Posterior vena cava (tissue), 2 donors: ENCODE results near the gene SPRED1. TPM values are rescaled to one million over a fixed set of nuclear protein-coding genes. Genes with fewer than 3 reads are reported as not detected.
"Not testable (repeated sequence)": the region's sequence is repeated elsewhere in the genome, so short reads cannot be mapped to it uniquely, and the experiment has no call there.

Source experiments
- DNase-seq: peaks from one replicate; pipeline ENCODE4 v3.0.0-alpha.2; 2020; ENCODE audit warnings: low spot score
- intact Hi-C, 2 donors: fragments of 100-400 bp; cut with DNase I; formaldehyde crosslinking; loops; one replicate each; pipeline versions ENCODE4 v1.14.1 to v1.14.2; 2022 to 2023
- total RNA-seq, 2 donors: library from RNA; stranded (reverse); fragmentation: NEBNext Ultra II Directional; extraction: Animal tissue kit (Norgen Biotek cat#: 25700); gene quantifications; one replicate each; pipeline ENCODE4 v1.2.1, GENCODE V29; 2021
- donor health status: DM: yes; HTN: yes; CAD: no.
- donor health status: DM: yes; HTN: yes; CAD: no.

SPRED1 gene
- total RNA-seq, 2 donors from 2014 or later = 30.8 to 35.1 TPM

DNA sequence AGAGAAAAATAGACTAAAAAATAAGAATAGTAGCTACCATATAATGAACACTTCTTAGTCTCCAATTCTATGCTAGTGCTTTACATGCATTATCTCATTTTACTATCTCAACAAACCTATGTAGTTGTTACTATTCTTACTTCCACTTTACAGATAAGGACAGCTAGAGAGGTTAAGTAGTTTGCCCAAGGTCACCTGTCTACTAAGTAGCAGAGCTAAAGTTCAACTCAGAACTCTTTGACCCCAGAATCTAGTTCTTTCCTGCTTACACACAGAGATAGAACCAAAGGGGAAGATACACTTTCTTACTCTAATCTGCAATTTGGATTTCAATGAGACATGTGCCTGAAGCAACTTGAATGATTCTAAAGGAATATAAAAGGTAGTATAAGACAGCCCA lies 24.7 kb upstream of the SPRED1 start:
- DNase-seq = no peak
- intact Hi-C loops = no loop called here

DNA sequence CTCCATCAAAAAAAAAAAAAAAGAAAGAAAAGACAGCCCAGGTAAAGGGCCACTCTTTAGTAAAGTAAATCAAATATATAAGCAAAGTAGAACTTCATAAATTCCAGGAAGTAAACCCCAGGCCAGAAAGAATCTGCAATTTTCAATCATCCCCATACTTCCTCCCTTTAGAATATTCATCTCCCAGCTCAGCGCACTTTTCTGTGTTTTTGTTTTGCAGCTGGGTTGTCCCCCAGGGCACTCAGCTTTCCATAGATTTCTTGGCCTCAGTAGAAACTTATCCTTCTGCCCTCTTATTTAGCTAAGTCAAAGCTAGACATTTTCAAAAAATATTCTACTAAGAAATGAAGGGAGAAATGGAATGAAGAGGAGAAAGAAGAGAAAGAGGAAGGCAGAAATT lies 24.0 kb upstream of the SPRED1 start:
- no peak for DNase-seq
- intact Hi-C loops = no loop called here

DNA sequence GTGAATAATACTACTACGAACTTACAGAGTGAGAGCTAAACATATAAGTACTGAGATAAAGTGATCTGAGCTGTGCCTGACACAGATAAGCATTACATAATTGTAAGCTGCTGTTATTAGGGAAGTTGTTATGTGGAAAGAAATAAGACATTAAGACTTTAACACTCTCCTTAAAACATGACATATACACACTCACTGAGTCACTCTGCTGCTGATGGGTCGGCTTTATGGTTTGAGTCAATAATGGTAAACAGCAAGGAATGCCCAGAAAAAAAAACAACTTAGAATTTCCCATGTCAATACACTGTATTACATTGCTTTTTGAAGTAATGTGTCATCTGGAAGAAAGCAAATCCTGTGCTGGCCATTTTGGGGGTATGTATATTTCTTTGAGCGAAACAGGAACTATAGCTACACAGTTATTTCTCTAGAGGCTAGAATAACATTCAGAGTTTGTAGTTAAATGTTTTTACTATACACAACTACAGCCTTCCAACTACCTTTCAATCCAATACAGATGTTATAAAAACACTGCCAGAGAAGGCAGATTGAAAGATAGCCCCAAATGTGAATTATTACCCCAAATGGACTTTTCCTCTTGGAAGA lies 22.8 kb upstream of the SPRED1 start:
- intact Hi-C loops = no loop called here
- DNase-seq = no peak

DNA sequence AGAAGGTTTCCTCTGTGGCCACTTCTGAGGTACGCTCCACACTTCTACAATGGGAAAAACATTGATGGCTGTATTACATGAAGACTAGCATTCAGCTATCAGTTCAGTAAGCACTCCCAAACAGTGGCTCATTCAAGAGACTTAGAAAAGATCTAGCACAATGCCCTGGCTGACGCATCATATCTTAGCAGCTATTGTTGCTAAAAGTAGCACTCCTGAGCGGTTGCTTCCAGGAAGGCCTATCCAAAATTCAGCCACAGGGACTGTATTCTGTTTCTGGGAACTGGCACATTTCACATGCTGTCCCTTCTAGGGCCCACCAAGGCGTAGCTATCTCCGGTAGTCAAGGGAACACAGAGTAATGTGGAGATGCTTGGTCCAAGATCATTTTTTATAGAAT lies 21.2 kb upstream of the SPRED1 start:
- DNase-seq = no peak

DNA sequence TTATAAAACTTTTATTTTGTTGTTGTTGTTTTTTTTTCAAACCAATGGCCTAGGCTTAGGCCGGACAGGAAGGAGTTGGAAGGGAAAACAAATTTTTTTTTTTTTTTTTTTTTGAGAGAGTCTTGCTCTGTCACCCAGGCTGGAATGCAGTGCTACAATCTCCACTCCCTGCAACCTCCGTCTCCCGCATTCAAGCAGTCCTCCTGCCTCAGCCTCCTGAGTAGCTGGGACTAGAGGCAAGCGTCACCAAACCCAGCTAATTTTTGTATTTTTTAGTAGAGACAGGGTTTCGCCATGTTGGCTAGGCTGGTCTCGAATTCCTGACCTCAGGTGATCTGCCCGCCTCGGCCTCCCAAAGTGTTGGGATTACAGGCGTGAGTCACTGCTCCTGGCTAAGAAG lies 15.6 kb upstream of the SPRED1 start:
- DNase-seq, intact Hi-C loops: not testable (repeated sequence)

More for the DNA sequence above, 21.2 kb upstream of the SPRED1 start:
- intact Hi-C loops = no loop called here

DNA sequence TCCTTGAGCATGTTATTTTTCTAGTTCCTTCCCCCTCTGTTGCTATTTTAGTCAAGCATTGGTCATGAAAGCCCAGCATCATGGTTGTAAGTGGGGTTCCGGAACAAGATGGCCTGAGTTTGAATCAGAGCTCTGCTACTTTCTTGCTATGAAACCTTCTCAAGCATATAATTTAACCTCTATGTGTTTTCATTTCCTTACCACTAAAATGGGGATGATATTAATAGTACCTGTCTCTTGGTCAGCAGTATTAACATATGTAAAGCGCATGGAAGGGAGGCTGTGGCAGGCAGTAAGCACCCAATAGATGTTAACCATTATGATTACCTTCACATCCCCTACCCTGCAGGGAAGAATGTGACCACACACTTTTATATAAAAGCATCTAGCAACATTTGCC lies 14.3 kb upstream of the SPRED1 start:
- no peak for DNase-seq
- intact Hi-C loops = no loop called here

DNA sequence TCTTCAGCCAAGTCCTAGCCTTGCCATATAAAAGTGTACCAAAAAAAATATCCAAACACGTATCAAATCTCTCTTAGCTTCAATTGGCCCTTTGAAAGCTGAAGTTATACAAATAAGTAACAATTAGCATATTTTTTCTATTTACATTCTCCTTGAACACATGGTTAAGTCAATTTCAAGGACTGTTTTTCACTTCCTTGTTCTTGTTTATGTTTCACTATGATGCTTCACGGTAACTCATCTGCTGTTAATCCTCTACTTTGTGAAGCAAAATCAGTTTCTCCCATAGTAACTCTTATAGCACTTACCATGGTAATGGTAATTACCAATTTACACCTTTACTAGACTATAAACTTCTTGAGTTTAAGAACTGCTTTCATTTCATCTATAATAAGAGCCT lies 10.6 kb upstream of the SPRED1 start:
- intact Hi-C loops = no loop called here
- no peak for DNase-seq

DNA sequence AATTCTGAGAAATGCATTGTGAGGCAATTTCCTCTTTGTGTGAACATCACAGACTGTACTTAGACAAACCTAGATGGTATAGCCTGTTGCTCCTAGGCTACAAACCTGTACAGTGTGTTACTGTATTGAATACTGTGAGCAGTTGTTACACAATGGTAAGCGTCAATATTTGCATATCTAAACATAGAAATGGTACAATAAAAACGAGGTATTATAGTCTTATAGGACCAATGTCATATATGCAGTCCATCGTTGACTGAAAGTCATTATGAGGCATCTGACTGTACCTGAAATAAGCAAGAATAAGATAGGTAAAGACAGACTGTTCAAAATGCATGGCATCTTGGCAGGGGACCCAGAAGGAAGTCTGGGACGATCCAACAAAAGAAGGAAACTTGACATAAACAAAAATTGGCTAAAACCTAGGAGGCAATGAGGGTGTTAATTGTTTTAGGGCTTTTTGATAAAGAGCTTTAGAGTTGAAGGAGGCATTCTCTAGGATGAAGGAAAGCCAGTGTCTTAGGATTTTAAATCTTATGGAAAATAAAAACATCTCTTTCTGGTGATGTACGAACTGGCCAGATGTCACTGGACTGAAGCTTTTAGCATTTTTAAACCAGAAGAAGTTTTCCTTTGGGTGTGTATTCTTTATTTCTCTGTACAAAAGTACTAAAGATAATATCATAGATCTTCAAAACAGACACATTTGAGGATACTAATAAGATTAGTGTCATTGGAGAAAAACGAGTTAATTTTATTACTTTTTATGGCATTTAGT lies 9.2 kb upstream of the SPRED1 start:
- intact Hi-C loops = no loop called here
- no peak for DNase-seq

DNA sequence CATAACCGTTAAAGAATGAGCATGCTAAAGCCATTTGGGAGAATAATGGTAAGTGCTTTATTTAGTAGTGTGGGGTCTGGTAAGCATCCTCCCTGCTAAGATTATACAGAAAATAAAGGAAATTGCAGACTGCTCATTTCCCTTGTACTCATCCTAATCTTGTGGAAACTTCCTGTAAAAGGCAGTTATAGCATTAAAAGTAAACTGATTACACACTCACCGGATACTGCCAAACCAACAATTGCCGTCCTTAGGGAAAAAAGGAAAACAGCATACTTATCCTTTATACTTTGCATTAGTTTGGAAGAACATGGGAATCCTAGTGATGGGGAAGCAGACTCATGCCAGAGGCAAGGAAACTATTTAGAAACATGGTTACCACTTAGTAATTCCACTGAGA lies 5.3 kb upstream of the SPRED1 start:
- intact Hi-C loops = no loop called here
- no peak for DNase-seq

DNA sequence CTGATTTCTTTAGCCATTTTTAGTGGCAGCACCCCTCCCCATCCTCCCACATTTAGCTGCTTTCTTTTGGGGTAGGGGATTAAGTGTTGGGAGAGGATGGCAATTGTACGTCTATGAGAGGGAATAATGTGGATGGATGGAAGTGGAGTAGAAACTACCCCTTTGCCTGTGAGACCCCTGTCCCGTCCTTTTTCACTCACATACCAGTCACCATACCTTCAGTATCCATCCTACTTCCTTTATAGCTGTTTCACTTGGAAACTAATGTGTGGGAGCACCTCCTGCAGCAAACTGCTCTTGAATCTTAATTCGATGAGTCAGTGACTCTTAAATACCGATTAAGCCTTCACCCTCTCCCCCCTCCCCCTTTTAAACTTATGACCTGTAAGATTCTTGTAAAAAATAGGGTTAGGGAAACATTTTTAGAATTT lies 730 bp downstream of the SPRED1 start:
- intact Hi-C loops = loop anchor here in 1 of 2 donors (5.0 to 10.0 kb wide), 2 partner anchors 121 to 179 kb away; no protein-coding TSS in a partner anchor
- DNase-seq = no peak

DNA sequence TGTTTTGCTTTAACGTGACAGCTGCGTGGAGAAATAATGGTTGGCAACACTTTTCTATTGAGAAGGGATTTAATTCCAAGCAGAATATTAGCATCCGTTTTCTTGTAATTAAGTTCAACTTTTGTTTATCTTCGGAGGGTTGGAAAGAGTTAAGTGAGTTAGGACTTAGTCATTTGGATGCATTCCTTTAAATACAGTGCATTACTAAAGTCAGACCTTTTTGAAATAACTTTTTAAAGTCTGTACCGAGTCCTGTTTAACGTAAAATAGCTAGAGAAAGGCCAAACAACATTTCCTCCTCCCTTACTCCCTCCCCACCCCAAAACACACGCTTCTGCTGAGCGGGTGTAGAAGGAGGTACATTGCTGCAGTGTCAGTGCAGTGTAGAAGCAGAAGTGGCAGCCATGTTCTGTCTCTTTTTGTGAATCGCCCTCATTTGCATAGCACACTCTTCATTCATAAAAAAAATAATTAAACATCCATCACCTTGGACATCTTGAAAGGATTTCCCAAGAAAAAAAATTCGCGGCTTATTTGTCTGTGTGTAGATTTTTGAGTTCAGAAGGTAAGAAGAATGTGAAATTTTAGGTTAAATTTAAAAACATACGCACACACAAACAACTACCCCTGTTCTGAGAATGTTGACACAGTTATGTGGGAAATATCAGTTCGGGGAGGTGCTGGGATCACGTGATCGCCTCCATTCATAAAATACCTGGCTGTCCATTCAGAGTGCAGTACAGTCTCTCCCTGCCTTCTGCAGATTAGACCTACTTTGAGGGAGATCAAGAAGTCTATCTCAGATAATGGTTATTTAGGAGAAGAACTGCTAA lies 1.6 kb downstream of the SPRED1 start:
- DNase-seq = no peak
- intact Hi-C loops = loop anchor here in 1 of 2 donors (5.0 to 10.0 kb wide), 2 partner anchors 122 to 179 kb away; no protein-coding TSS in a partner anchor

DNA sequence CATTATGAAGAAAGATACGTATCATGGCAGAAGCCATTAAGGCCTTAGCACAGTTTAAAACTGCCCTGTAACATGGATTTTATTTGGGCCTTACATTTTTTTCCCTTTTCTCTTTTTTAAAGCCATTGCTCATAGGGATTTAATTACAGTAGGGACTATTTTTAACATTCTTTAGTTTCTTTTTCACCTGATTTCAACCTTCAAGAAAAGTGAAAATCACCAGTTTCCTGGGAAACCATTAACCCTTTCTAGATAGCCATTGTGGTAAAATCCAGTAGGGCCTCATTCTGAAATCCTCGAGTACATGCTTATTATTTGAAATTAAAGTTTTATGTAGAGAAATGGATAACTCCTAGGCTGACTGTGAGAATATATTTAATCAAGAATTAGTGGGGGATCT lies 3.1 kb downstream of the SPRED1 start:
- intact Hi-C loops = loop anchor here in 1 of 2 donors (10.0 kb wide), 1 partner anchor 181 kb away; no protein-coding TSS in a partner anchor
- DNase-seq = no peak

DNA sequence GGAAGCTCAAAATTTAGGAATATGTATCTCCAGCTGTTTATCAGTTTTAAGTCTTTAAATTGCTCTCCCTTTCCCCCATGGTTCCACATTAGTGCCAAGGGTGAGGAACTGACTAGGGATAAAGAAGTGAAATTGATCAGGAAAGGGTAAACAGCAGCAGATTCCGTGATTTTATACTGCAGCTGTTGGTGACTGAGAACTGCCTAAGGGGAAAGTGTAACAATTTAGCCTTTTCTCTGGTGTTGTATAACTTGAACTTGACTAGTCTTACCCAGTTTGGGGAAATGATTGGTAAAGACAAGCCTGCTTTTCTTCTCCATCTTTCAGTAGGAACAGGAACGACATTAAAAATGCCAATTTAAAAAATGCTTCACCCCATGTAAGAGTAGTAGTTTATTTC lies 5.0 kb downstream of the SPRED1 start:
- intact Hi-C loops = loop anchor here in 1 of 2 donors (10.0 kb wide), 1 partner anchor 183 kb away; no protein-coding TSS in a partner anchor
- no peak for DNase-seq

DNA sequence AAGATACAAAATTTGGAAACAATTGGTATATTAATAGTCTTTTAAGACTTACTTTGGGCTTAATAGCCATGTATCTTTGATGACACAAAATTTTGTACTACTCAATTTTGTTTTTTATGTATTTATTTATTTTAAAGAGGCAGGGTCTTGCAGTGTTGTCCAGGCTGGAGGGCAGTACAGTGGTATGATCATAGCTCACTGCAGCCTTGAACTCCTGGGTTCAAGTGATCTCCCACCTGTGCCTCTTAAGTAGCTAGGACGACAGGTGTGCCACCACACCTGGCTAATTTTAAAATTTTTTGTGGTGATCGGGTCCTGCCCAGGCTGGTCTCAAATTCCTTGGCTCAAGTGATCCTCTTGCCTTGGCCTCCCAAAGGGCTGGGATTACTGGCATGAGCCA lies 6.5 kb downstream of the SPRED1 start:
- no peak for DNase-seq
- intact Hi-C loops = loop anchor here in 1 of 2 donors (10.0 kb wide), 1 partner anchor 184 kb away; no protein-coding TSS in a partner anchor

DNA sequence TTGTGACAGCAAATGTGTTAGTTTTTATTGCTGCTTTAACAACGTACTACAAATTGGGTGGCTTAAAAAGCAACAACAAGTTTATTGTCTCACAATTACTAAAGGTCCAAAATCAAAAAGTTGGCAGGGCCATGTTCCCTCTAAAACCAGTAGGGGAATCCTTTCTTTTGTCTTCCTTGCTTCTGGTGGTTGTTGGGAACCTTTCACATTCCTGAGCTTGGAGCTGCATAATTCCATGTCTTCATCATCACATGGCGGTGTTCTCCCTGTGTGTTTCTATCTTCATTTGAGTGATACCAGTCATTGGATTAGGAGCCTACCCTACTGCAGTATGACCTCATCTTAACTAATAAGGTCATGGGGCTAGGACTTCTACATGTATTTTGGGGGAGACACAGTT lies 7.4 kb downstream of the SPRED1 start:
- DNase-seq = no peak
- intact Hi-C loops = no loop called here

DNA sequence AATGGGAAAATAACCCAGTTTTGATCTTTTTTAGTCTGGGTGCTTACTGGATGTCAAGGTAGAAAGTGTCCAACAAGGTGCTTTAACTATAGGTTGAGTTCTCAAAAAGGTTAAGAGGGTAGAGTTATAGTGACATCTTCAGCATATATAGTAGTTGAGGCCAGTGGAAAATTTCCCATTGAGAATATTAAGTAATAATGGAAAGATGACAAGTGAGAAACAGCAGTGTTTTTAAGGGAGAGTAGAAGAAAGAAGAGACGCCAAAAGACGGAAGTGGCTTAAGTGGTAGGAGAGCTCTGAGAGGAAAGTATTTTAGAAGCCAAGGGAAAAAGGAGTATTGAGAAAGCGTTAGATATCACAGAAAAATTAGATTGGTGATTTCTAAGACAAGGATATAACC lies 10.6 kb downstream of the SPRED1 start:
- no peak for DNase-seq
- intact Hi-C loops = no loop called here

DNA sequence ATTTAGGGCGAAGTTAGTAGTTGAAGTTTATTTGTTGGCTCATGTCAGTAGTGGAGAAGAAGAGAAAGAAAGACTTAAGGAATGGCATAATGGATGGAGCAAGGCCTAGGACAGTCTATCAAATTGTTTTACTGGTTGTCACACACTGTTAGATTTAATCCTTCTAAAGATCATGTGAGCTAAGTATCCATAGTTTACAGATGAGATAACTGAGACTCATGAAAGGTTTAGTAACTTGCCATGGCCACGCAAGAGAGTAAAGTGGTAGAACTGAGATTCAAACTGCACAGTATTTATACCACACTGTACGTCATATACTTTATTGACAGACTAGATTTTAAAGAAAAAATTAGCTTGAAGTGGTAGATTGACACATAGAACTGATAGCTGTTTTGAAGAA lies 11.4 kb downstream of the SPRED1 start:
- DNase-seq = no peak
- intact Hi-C loops = no loop called here

DNA sequence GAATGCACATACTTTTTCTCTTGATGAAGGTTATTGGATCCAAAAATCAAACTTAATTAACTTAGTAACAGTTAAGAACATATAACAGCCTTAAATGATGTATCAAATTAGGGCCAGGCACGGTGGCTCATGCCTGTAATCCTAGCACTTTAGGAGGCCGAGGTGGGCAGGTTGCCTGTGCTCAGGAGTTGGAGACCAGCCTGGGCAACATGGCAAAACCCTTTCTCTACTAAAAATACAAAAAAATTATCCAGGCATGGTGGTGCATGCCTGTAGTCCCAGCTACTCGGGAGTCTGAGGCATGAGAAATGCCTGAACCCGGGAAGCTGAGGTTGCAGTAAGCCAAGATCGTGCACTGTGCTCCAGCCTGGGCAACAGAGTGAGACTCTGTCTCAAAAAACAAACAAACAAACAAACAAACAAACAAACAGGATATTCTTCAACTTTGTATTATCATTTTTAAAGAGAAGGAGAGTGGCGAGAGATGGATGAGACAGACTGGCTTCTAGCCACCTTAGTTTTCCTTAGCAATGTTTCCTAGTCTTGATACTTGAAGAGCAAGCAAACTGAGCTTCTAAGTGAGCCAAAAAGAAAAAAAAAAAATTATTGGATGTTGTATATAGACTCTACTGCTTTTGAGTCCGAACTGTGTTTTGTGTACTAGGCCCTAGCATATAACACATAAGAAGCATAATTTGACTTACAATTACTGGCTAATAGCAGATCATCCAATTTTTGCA lies 13.8 kb downstream of the SPRED1 start:
- intact Hi-C loops = no loop called here
- no peak for DNase-seq

DNA sequence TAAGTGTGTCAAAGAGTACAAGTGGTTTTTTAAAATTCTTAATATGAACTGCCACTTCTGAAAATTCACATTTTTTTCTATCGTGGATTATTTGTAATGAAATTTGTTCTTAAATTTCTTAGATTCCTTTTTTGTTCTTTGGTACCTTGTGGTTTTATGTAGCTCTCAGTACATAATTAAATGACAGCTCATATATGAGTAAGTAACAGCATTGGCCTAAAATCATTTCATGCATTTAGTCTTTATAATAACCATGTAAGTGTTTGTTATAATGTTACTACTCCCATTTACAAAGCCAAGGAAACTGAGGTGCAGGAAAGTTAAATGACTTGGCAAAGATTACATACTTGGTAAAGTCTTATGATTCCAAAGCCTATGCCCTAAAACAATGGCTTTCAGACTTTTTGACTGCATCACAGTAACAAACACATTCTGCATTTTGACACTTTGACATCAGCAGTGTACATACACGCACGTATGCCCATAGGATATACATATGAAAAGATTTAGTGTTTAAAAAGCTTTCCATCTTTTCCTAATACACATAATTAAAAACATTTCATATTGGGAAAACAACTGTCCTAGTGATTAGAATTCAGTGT lies 14.9 kb downstream of the SPRED1 start:
- DNase-seq = no peak
- intact Hi-C loops = no loop called here
